Testis (tissue), 3 donors: ENCODE measurements around the gene NUCB1. TPM values are rescaled to one million over a fixed set of nuclear protein-coding genes. Genes with fewer than 3 reads are reported as not detected.
"Not testable (repeated sequence)": the region's sequence is repeated elsewhere in the genome, so short reads cannot be mapped to it uniquely, and the experiment has no call there.

Source experiments
- DNase-seq: peaks from one replicate; pipeline ENCODE4 v3.0.0-alpha.2; 2019
- H3K27ac ChIP-seq, 2 donors: fragments of 200-600 bp; sonication (generic); one replicate each; pipeline ENCODE4 v1.5.1; 2019
- H3K27me3 ChIP-seq: fragments of 200-600 bp; sonication (generic); one replicate; pipeline ENCODE4 v1.5.1; 2019
- H3K36me3 ChIP-seq: fragments of 200-600 bp; sonication (generic); one replicate; pipeline ENCODE4 v1.5.1; 2017; ENCODE audit warnings: low read depth; ENCODE audit errors: missing control alignments
- H3K4me1 ChIP-seq: fragments of 200-600 bp; sonication (generic); one replicate; pipeline ENCODE4 v1.5.1; 2019
- H3K4me3 ChIP-seq, 2 donors: fragments of 200-600 bp; sonication (generic); one replicate each; pipeline ENCODE4 v1.5.1; 2017 to 2019
- H3K9me3 ChIP-seq: fragments of 200-600 bp; sonication (generic); one replicate; pipeline ENCODE4 v1.5.1; 2017
- CTCF ChIP-seq, 3 experiments: fragments of 450-650 bp in 2 of 3; fragments of 200-600 bp in 1 of 3; sonication (generic) in 1 of 3; IDR thresholded peaks; one replicate each; pipeline ENCODE4 v1.5.1; 2016 to 2019; ENCODE audit warnings: antibody characterized with exemption in 3 of 3, mild to moderate bottlenecking in 2 of 3, moderate library complexity in 1 of 3
- POLR2A ChIP-seq: fragments of 450-650 bp; IDR thresholded peaks from one replicate; pipeline ENCODE4 v1.6.1; 2017; ENCODE audit warnings: antibody characterized with exemption, mild to moderate bottlenecking, moderate library complexity
- WGBS, 2 donors: methylation state at CpG; one replicate each; pipeline ENCODE4 v1.1.5; 2018; 5-methylcytosine and 5-hydroxymethylcytosine counted together
- intact Hi-C: fragments of 100-400 bp; cut with DNase I; formaldehyde crosslinking; loops from one replicate; pipeline ENCODE4 v1.15.1; 2023; ENCODE audit warnings: low total_unique reads
- polyA plus RNA-seq: library from polyadenylated mRNA; stranded (reverse); fragments of 350-450 nt; fragmentation: Illumina TruSeq; extraction: RNeasy Lipid Tissue Mini Kit (QIAGEN cat#74804); gene quantifications from one replicate; pipeline ENCODE4 v1.2.3, GENCODE V29; 2014; ENCODE audit warnings: low read depth, low replicate concordance; ENCODE audit not compliant: insufficient read depth
- total RNA-seq, 2 donors: library from RNA; depleted of rRNA; stranded (reverse); fragments of >200 nt; gene quantifications; one replicate each; pipeline ENCODE4 v1.2.3, GENCODE V29; 2016

The NUCB1 gene
- total and polyA plus RNA-seq, 3 donors from 2014 or later, result 136 to 208 (median 139) TPM

- H3K4me1 ChIP-seq, result no peaks in the 10 kb centered on the region
- 85% methylated on average over 9 to 10 of the region's 10 CpGs for WGBS, 2 donors
- H3K4me3 ChIP-seq, result no peak overlapping the region
- intact Hi-C loops, result no loop called here
- DNase-seq, result no peak
- no peaks in the 10 kb centered on the region for H3K27me3 ChIP-seq
- TF ChIP-seq CTCF (IDR thresholded peaks at IDR 0.05), result no peak
- TF ChIP-seq POLR2A, result no peak
- no peaks in the 10 kb centered on the region for H3K36me3 ChIP-seq
- H3K27ac ChIP-seq, result no peak overlapping the region
- no peaks in the 10 kb centered on the region for H3K9me3 ChIP-seq
These were observed 20.8 kb downstream of the NUCB1 start for GRCh38 chr19:48920949-48921348.

DNA sequence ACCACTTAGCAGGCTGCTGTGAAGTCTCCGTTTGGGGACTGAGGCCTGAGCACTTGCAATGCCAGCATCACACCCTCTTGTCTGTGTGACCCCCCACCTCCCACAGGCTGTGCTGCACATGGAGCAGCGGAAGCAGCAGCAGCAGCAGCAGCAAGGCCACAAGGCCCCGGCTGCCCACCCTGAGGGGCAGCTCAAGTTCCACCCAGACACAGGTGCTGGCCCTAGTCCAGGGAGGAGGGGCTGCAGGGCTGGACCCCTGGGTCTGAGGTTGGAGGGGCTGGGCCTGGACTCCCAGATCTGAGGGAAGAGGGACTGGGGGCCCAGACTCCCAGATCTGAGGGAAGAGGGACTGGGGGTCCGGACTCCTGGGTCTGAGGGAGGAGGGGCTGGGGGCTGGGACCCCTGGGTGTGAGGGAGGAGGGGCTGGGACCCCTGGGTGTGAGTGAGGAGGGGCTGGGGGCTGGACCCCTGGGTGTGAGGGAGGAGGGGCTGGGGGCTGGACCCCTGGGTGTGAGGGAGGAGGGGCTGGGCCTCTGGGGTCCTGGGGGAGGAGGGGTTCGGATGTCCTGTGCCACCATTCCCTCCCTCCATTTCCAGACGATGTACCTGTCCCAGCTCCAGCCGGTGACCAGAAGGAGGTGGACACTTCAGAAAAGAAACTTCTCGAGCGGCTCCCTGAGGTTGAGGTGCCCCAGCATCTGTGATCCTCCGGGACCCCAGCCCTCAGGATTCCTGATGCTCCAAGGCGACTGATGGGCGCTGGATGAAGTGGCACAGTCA is 21.8 kb downstream of the NUCB1 start:
- Histone ChIP-seq H3K4me3 (no peak overlapping the region), H3K36me3 (no peaks in the 10 kb centered on the region), H3K9me3 (no peaks in the 10 kb centered on the region), H3K27ac (no peak overlapping the region), H3K4me1 (no peaks in the 10 kb centered on the region), H3K27me3 (no peaks in the 10 kb centered on the region)
- 89 to 93% methylated on average over 9 to 11 of the region's 12 CpGs for WGBS, 2 donors
- TF ChIP-seq POLR2A, result no peak
- no peak for TF ChIP-seq CTCF (IDR thresholded peaks at IDR 0.05)
- no peak for DNase-seq
- intact Hi-C loops, result no loop called here

- no peak overlapping the region for H3K27ac ChIP-seq
- no peak for DNase-seq
- no peaks in the 10 kb centered on the region for H3K27me3 ChIP-seq
- no peaks in the 10 kb centered on the region for H3K4me1 ChIP-seq
- H3K9me3 ChIP-seq, result no peaks in the 10 kb centered on the region
- WGBS, 2 donors, result 87 to 95% methylated on average over 13 to 17 of the region's 18 CpGs
- no peak overlapping the region for H3K4me3 ChIP-seq
- no peaks in the 10 kb centered on the region for H3K36me3 ChIP-seq
- intact Hi-C loops, result no loop called here
- TF ChIP-seq CTCF (IDR thresholded peaks at IDR 0.05) (no peak), POLR2A (no peak)
These were observed 22.7 kb downstream of the NUCB1 start for GRCh38 chr19:48922548-48923490.

DNA sequence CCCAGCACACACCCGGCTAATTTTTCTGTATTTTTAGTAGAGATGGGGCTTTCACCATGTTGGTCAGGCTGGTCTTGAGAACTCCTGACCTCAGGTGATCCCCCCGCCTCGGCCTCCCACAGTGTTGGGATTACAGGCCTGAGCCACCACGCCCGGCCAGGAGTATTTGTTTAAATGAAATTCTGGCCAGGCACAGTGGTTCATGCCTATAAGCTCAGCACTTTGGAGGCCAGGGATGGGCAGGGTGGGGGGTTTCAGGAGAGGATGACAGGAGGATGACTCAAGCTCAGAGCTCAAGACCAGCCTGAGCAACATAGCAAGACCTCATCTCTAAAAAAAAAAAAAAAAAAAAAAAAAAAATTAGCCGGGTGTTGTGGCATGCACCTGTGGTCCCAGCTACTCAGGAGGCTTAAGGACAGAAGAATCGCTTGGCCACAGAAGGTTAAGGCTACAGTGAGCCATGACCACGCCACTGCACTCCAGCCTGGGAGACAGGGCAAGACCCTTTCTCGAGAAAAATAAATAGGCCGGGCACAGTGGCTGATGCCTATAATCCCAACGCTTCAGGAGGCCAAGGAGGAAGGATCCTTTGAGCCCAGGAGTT is 25.2 kb downstream of the NUCB1 start:
- 77 to 90% methylated on average over 6 to 11 of the region's 11 CpGs for WGBS, 2 donors

GRCh38 chr19:48925890-48926289 is 25.8 kb downstream of the NUCB1 start:
- H3K27me3 ChIP-seq, H3K36me3 ChIP-seq, H3K27ac ChIP-seq, intact Hi-C loops, H3K9me3 ChIP-seq, DNase-seq, H3K4me1 ChIP-seq, H3K4me3 ChIP-seq: not testable (repeated sequence)
- 88 to 93% methylated on average over 8 of the region's 8 CpGs for WGBS, 2 donors

More for the DNA sequence above, 25.2 kb downstream of the NUCB1 start:
- no peaks in the 10 kb centered on the region for H3K27me3 ChIP-seq
- H3K9me3 ChIP-seq, result no peaks in the 10 kb centered on the region
- DNase-seq, result no peak
- H3K27ac ChIP-seq, result no peak overlapping the region
- intact Hi-C loops, result no loop called here
- no peaks in the 10 kb centered on the region for H3K36me3 ChIP-seq
- H3K4me3 ChIP-seq, result no peak overlapping the region
- H3K4me1 ChIP-seq, result no peaks in the 10 kb centered on the region
- TF ChIP-seq POLR2A, result no peak
- TF ChIP-seq CTCF (IDR thresholded peaks at IDR 0.05), result no peak
